H1 (cell line): ENCODE measurements around the gene ZFP37. TPM values are rescaled to one million over a fixed set of nuclear protein-coding genes. Genes with fewer than 3 reads are reported as not detected.

Experiments
- ATF2 ChIP-seq: IDR thresholded peaks from 2 replicates; pipeline ENCODE4 v1.6.1; 2012; ENCODE audit warnings: low read length, inconsistent platforms
- CBX5 ChIP-seq: fragments of 300-800, 300-1000 bp; sonication (generic); IDR thresholded peaks from 2 replicates; pipeline ENCODE4 v1.7.1; 2016; ENCODE audit warnings: antibody characterized with exemption, low read length, low read depth
- CEBPB ChIP-seq: IDR thresholded peaks from 2 replicates; pipeline ENCODE4 v1.6.1; 2012; ENCODE audit warnings: low read depth, low read length
- CHD2 ChIP-seq: IDR thresholded peaks from 2 replicates; pipeline ENCODE4 v1.6.1; 2012; ENCODE audit warnings: low read length, improper control_type of control experiment
- CREB1 ChIP-seq: IDR thresholded peaks from 2 replicates; pipeline ENCODE4 v1.6.1; 2012; ENCODE audit warnings: inconsistent platforms
- CTBP2 ChIP-seq: IDR thresholded peaks from 2 replicates; pipeline ENCODE4 v1.7.0; 2011; ENCODE audit warnings: borderline replicate concordance, mild to moderate bottlenecking, moderate library complexity, mixed read lengths, low read length; ENCODE audit not compliant: insufficient read depth, insufficient read length
- E2F6 ChIP-seq: IDR thresholded peaks from 2 replicates; pipeline ENCODE4 v1.6.1; 2012; ENCODE audit warnings: inconsistent platforms
- EZH2 ChIP-seq: fragments of 200-600 bp; sonication (generic); IDR thresholded peaks from 2 replicates; pipeline ENCODE4 v1.7.1; 2012; ENCODE audit warnings: low read depth, mild to moderate bottlenecking, moderate library complexity, low read length, inconsistent platforms; ENCODE audit not compliant: severe bottlenecking
- GABPA ChIP-seq: IDR thresholded peaks from 2 replicates; pipeline ENCODE4 v1.6.1; 2011; ENCODE audit warnings: mild to moderate bottlenecking, low read length, moderate library complexity, borderline replicate concordance; ENCODE audit not compliant: insufficient read depth
- JUND ChIP-seq: IDR thresholded peaks from 2 replicates; pipeline ENCODE4 v1.6.1; 2011; ENCODE audit warnings: mild to moderate bottlenecking, improper control_type of control experiment, low read length
- KDM5A ChIP-seq: fragments of 200-600 bp; IDR thresholded peaks from 2 replicates; pipeline ENCODE4 v1.7.1; 2012; ENCODE audit warnings: mild to moderate bottlenecking, low read length, inconsistent platforms, mixed read lengths
- MAFK ChIP-seq: IDR thresholded peaks from 2 replicates; pipeline ENCODE4 v1.6.1; 2012; ENCODE audit warnings: low read depth, mild to moderate bottlenecking, improper control_type of control experiment, low read length
- NANOG ChIP-seq: IDR thresholded peaks from 2 replicates; pipeline ENCODE4 v1.6.1; 2011; ENCODE audit warnings: low read length, low read depth, mild to moderate bottlenecking, inconsistent platforms; ENCODE audit not compliant: insufficient read depth, poor library complexity, severe bottlenecking
- PHF8 ChIP-seq: fragments of 200-600 bp; sonication (generic); conservative IDR thresholded peaks from 2 replicates; pipeline ENCODE4 v1.7.1; 2012; ENCODE audit warnings: low read depth, mild to moderate bottlenecking, inconsistent platforms, low read length, moderate library complexity
- POLR2A ChIP-seq, 2 experiments: IDR thresholded peaks; 1 replicate in 1 of 2; 2 replicates in 1 of 2; pipeline ENCODE4 v1.6.1; 2011; ENCODE audit warnings: low read depth in 2 of 2, low read length in 2 of 2, mild to moderate bottlenecking in 2 of 2; ENCODE audit errors: control extremely low read depth in 1 of 2
- RBBP5 ChIP-seq: IDR thresholded peaks from 2 replicates; pipeline ENCODE4 v1.7.1; 2012; ENCODE audit warnings: low read depth, mild to moderate bottlenecking, inconsistent platforms, low read length, moderate library complexity, borderline replicate concordance
- RFX5 ChIP-seq: IDR thresholded peaks from 2 replicates; pipeline ENCODE4 v1.6.1; 2011; ENCODE audit warnings: low read depth, low read length, improper control_type of control experiment, borderline replicate concordance
- SAP30 ChIP-seq: fragments of 300-600 bp; sonication (generic); IDR thresholded peaks from 2 replicates; pipeline ENCODE4 v1.7.1; 2012; ENCODE audit warnings: low read length, moderate library complexity, mild to moderate bottlenecking, inconsistent platforms; ENCODE audit not compliant: insufficient read depth, insufficient replicate concordance
- SP1 ChIP-seq: IDR thresholded peaks from 2 replicates; pipeline ENCODE4 v1.6.1; 2011; ENCODE audit warnings: low read depth, low read length
- SRF ChIP-seq: IDR thresholded peaks from 2 replicates; pipeline ENCODE4 v1.6.1; 2011; ENCODE audit warnings: mild to moderate bottlenecking, low read depth, low read length, moderate library complexity
- SUZ12 ChIP-seq: fragments of 200-600 bp; sonication (generic); IDR thresholded peaks from 2 replicates; pipeline ENCODE4 v1.6.1; 2012; ENCODE audit warnings: mild to moderate bottlenecking, inconsistent platforms, low read length, moderate library complexity, mixed read lengths
- TAF1 ChIP-seq: IDR thresholded peaks from 2 replicates; pipeline ENCODE4 v1.6.1; 2011; ENCODE audit warnings: mild to moderate bottlenecking, low read depth, low read length
- TAF7 ChIP-seq: optimal IDR thresholded peaks from 2 replicates; pipeline ENCODE3; 2011; ENCODE audit warnings: low read depth, mild to moderate bottlenecking, inconsistent platforms, low read length, moderate library complexity, borderline replicate concordance
- TCF12 ChIP-seq: IDR thresholded peaks from 2 replicates; pipeline ENCODE4 v1.6.1; 2011; ENCODE audit warnings: low read depth, mild to moderate bottlenecking, low read length
- polyA plus RNA-seq, 7 experiments: library from polyadenylated mRNA; depleted of rRNA in 3 of 7; stranded (reverse) in 5 of 7; unstranded in 2 of 7; fragments of >200 nt in 5 of 7; fragments of 200-250 nt in 2 of 7; gene quantifications; 1 replicate in 5 of 7; 2 replicates in 1 of 7; 4 replicates in 1 of 7; pipeline versions ENCODE4 v1.2.1 to v1.2.3, GENCODE V29; 2011 to 2013; ENCODE audit warnings: missing spikeins in 2 of 7, mixed read lengths in 2 of 7
- total RNA-seq: library from RNA; stranded (reverse); fragmentation: NEBNext Ultra II Directional; extraction: Animal tissue kit (Norgen Biotek cat#: 25700); gene quantifications from 2 replicates; pipeline ENCODE4 v1.2.1, GENCODE V29; 2021

The ZFP37 gene
- total and polyA plus RNA-seq, 2 of the 8 experiments (the other 6 are each of a cell fraction or from before 2014, with no cell fraction given): 0.38 to 5.1 TPM

GRCh38 chr9:113011911-113012381, 44.6 kb downstream of the ZFP37 start, which contains the start of gene ZNF883 (continued):
- TF ChIP-seq E2F6 (peak; percentile 50; the same call in 1 of the 2 replicates), CTBP2 (no peak), CBX5 (no peak), TAF7 (no peak), SP1 (no peak), SAP30 (no peak), GABPA (no peak), SUZ12 (no peak), POLR2A (IDR thresholded peaks at IDR 0.05; ENCODE audit: control extremely low read depth in 1 of 2, low read depth in 2 of 2, low read length in 2 of 2) (peak in 1 of 2 experiments; percentile 62; a peak in 2 of 3 replicates), CREB1 (peak; percentile 77), EZH2 (no peak), MAFK (no peak), RFX5 (no peak), TCF12 (no peak), NANOG (no peak), RBBP5 (0 out of 2 replicates have a peak, but pooled peaks have one; percentile 37), JUND (no peak), ATF2 (no peak), CEBPB (no peak), CHD2 (no peak), SRF (no peak), KDM5A (no peak), PHF8 (peak; percentile 69), TAF1 (peak; percentile 68; the same call in 1 of the 2 replicates)
